Esophagus (tissue), 2 donors: ENCODE data around the gene ABHD10. TPM values are rescaled to one million over a fixed set of nuclear protein-coding genes. Genes with fewer than 3 reads are reported as not detected.

Experiments
- H3K27ac ChIP-seq, 2 donors: one replicate each; pipeline ENCODE4 v1.5.1; 2013; ENCODE audit warnings: low read depth in 2 of 2, mild to moderate bottlenecking in 2 of 2, inconsistent platforms in 1 of 2, low read length in 1 of 2, moderate library complexity in 1 of 2
- H3K27me3 ChIP-seq, 2 donors: one replicate each; pipeline ENCODE4 v1.6.1; 2013; ENCODE audit warnings: low read length in 2 of 2, control low read depth in 1 of 2, mild to moderate bottlenecking in 1 of 2; ENCODE audit not compliant: insufficient read depth in 2 of 2, control insufficient read depth in 1 of 2
- H3K36me3 ChIP-seq, 2 donors: one replicate each; pipeline ENCODE4 v1.6.1; 2013; ENCODE audit warnings: low read length in 1 of 2; ENCODE audit not compliant: control insufficient read depth in 2 of 2, insufficient read depth in 2 of 2
- H3K4me1 ChIP-seq, 2 donors: one replicate each; pipeline ENCODE4 v1.6.1; 2013; ENCODE audit warnings: low read length in 1 of 2; ENCODE audit not compliant: control insufficient read depth in 2 of 2, insufficient read depth in 2 of 2
- H3K4me3 ChIP-seq, 2 donors: one replicate each; pipeline ENCODE4 v1.5.1; 2013; ENCODE audit warnings: low read length in 2 of 2, mild to moderate bottlenecking in 2 of 2, low read depth in 1 of 2, moderate library complexity in 1 of 2
- H3K9me3 ChIP-seq, 2 donors: one replicate each; pipeline ENCODE4 v1.6.1; 2013; ENCODE audit warnings: mild to moderate bottlenecking in 2 of 2, low read depth in 1 of 2, low read length in 1 of 2, moderate library complexity in 1 of 2; ENCODE audit not compliant: control insufficient read depth in 2 of 2, insufficient read depth in 1 of 2
- WGBS, 2 donors: extraction: QIAGEN DNeasy Blood & Tissue Kit; methylation state at CpG; one replicate each; pipeline ENCODE4 v1.1.7; 2013; 5-methylcytosine and 5-hydroxymethylcytosine counted together
- polyA plus RNA-seq, 2 donors: library from polyadenylated mRNA; stranded (reverse); fragments of 200-250 nt; gene quantifications; one replicate each; pipeline ENCODE4 v1.2.3, GENCODE V29; 2013
- donor health status: healthy with polysubstance abuse.
- donor health status: Bipolar disorder and iron deficiency.

Gene ABHD10
- polyA plus RNA-seq, 2 donors = 6.9 to 8.1 TPM

- H3K9me3 ChIP-seq = no peaks in the 10 kb centered on the region
- H3K27me3 ChIP-seq = no peaks in the 10 kb centered on the region
- peaks cover 0 to under 1% of the 10 kb centered on the region in 2 donors for H3K4me1 ChIP-seq
- no peak overlapping the region for H3K4me3 ChIP-seq
- H3K36me3 ChIP-seq = no peaks in the 10 kb centered on the region
- 86 to 91% methylated on average over 2 of the region's 2 CpGs for WGBS, 2 donors
- H3K27ac ChIP-seq = no peak overlapping the region
Measured at GRCh38 chr3:112004669-112005068, 25.8 kb downstream of the ABHD10 start.

GRCh38 chr3:112005091-112005672 is 26.4 kb downstream of the ABHD10 start:
- H3K27me3 ChIP-seq = no peaks in the 10 kb centered on the region
- 58 to 72% methylated on average over 4 of the region's 4 CpGs for WGBS, 2 donors

GRCh38 chr3:112007633-112008032 is 28.8 kb downstream of the ABHD10 start:
- Histone ChIP-seq H3K4me1 (no peaks in the 10 kb centered on the region), H3K27ac (no peak overlapping the region), H3K9me3 (no peaks in the 10 kb centered on the region), H3K27me3 (no peaks in the 10 kb centered on the region), H3K36me3 (no peaks in the 10 kb centered on the region), H3K4me3 (no peak overlapping the region)
- WGBS, 2 donors = 25 to 27% methylated on average over 1 of the region's 1 CpG

More at GRCh38 chr3:112005091-112005672, 26.4 kb downstream of the ABHD10 start:
- H3K4me1 ChIP-seq = no peaks in the 10 kb centered on the region
- H3K27ac ChIP-seq = no peak overlapping the region
- H3K36me3 ChIP-seq = no peaks in the 10 kb centered on the region
- H3K4me3 ChIP-seq = no peak overlapping the region
- no peaks in the 10 kb centered on the region for H3K9me3 ChIP-seq

- no peak overlapping the region for H3K4me3 ChIP-seq
- no peak overlapping the region for H3K27ac ChIP-seq
- no peaks in the 10 kb centered on the region for H3K4me1 ChIP-seq
- H3K36me3 ChIP-seq = no peaks in the 10 kb centered on the region
- no peaks in the 10 kb centered on the region for H3K27me3 ChIP-seq
- no peaks in the 10 kb centered on the region for H3K9me3 ChIP-seq
- 87 to 91% methylated on average over 2 of the region's 2 CpGs for WGBS, 2 donors
Measured at GRCh38 chr3:112009670-112010069, 30.8 kb downstream of the ABHD10 start.

GRCh38 chr3:112010636-112011035 is 31.8 kb downstream of the ABHD10 start:
- Histone ChIP-seq H3K27me3 (no peaks in the 10 kb centered on the region), H3K27ac (no peak overlapping the region), H3K4me3 (no peak overlapping the region), H3K9me3 (no peaks in the 10 kb centered on the region), H3K4me1 (no peaks in the 10 kb centered on the region), H3K36me3 (no peaks in the 10 kb centered on the region)
- 73 to 81% methylated on average over 3 of the region's 3 CpGs for WGBS, 2 donors

DNA sequence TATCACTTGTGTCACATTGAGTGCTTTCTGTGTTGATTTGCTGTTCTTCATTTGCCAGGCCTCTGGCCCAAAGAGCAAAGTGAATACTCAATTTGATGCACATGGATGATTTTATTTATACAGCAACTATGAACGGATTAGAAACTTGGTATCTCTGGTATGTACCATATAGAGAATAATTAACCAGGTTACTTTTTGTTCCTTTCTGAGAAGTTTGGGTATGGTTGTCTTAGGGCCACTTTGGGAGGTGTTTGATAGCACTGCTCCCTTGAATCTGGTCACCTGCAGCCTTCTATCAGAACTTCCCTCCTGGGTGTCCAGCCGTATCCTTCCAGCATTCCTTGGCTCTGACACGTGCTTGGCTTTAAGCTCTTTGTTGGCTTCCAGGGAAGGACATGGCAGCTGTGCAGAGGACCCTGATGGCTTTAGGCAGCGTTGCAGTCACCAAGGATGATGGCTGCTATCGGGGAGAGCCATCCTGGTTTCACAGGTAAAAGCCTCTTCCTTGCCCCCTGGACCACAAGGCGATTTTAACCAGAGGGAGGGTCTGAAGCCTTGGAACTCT is 32.6 kb downstream of the ABHD10 start:
- 81 to 84% methylated on average over 6 of the region's 6 CpGs for WGBS, 2 donors
- peak overlapping the region in 1 of 2 donors; percentile 40 for H3K27ac ChIP-seq
- H3K4me1 ChIP-seq = no peaks in the 10 kb centered on the region

DNA sequence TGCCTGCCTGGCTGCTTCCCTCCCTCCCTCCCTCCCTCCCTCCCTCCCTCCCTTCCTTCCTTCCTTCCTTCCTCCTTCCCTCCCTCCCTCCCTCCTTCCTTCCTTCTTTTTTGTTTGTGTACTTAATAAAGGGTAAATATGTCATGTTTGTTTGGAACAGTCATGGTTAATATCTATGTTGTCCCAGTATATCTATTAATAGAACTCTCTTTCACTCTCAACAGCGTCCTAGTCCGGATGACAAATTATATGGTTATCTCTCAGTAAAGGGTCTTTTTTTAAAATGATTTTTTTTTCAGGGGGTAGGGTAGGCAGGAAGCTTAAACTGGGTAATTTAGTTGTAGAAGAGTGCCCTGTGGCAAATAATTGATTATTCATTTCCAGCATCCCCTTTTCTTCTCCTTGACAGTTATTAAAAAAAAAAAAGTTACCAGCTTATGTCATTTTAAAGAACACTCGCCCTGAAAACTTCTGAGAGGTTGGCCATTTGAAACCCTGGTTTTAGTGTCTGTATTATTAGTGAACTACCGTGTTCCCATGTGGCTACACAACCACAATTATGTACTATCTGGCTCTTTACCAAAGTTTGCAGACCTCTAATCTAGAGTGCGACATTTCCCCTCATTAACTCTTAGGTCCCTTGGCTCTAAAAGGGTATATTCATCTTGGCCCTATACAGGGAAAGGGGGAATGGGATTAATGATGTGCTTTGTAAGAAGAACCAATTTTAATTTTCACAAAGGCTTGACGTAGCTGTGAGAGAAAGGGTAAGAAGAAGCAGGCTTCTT is 33.6 kb downstream of the ABHD10 start:
- no peak overlapping the region for H3K4me3 ChIP-seq
- H3K9me3 ChIP-seq = no peaks in the 10 kb centered on the region
- H3K36me3 ChIP-seq = no peaks in the 10 kb centered on the region
- no peak overlapping the region for H3K27ac ChIP-seq
- no peaks in the 10 kb centered on the region for H3K4me1 ChIP-seq
- 57 to 66% methylated on average over 6 of the region's 6 CpGs for WGBS, 2 donors
- H3K27me3 ChIP-seq = no peaks in the 10 kb centered on the region

More for the DNA sequence above, 32.6 kb downstream of the ABHD10 start:
- Histone ChIP-seq H3K36me3 (no peaks in the 10 kb centered on the region), H3K9me3 (no peaks in the 10 kb centered on the region), H3K27me3 (no peaks in the 10 kb centered on the region), H3K4me3 (no peak overlapping the region)

DNA sequence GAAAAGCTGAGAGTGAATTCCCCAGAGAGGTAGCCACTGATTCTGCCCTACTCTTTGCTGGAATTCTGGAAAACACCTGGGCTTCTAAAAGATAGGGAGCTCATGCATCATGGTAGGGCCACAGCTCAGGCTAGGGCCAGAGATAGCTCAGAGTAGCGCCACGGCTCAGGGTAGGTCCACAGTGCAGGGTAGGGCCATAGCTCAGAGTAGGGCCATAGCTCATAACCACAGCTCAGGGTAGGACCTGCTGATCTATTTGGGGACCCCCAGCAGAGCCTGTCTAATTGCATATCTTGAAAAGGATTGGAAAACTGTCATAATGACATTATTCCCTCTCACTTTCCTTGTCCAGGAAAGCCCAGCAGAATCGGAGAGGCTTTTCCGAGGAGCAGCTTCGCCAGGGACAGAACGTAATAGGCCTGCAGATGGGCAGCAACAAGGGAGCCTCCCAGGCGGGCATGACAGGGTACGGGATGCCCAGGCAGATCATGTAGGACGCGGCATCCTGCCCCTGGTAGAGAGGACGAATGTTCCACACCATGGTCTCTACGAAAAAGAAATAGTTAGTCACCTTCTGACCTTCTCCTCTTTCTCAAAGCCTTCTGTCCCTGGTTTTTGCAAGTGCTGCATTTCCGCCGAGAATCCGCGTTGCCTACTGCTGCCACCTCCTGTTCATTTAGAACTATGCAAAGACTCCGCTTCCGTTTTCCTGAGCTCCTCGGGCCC is 34.4 kb downstream of the ABHD10 start:
- 41 to 45% methylated on average over 19 of the region's 19 CpGs for WGBS, 2 donors
- no peak overlapping the region for H3K27ac ChIP-seq
- H3K4me1 ChIP-seq = no peaks in the 10 kb centered on the region

GRCh38 chr3:112013784-112014143 is 34.9 kb downstream of the ABHD10 start:
- H3K9me3 ChIP-seq = no peaks in the 10 kb centered on the region
- H3K36me3 ChIP-seq = no peaks in the 10 kb centered on the region
- WGBS, 2 donors = 55 to 63% methylated on average over 5 of the region's 5 CpGs
- H3K27ac ChIP-seq = no peak overlapping the region
- H3K4me1 ChIP-seq = no peaks in the 10 kb centered on the region
- no peak overlapping the region for H3K4me3 ChIP-seq
- H3K27me3 ChIP-seq = no peaks in the 10 kb centered on the region

More for the DNA sequence above, 34.4 kb downstream of the ABHD10 start:
- no peaks in the 10 kb centered on the region for H3K27me3 ChIP-seq
- no peaks in the 10 kb centered on the region for H3K36me3 ChIP-seq
- H3K4me3 ChIP-seq = no peak overlapping the region
- H3K9me3 ChIP-seq = no peaks in the 10 kb centered on the region
